ENCODE data around the gene AKAP13. TPM values are rescaled to one million over a fixed set of nuclear protein-coding genes. Genes with fewer than 3 reads are reported as not detected.

Gene AKAP13
- total and polyA plus RNA-seq, 2 of the 8 experiments (the other 6 are each of a cell fraction or from before 2014, with no cell fraction given), result 14.0 to 46.2 TPM

DNA sequence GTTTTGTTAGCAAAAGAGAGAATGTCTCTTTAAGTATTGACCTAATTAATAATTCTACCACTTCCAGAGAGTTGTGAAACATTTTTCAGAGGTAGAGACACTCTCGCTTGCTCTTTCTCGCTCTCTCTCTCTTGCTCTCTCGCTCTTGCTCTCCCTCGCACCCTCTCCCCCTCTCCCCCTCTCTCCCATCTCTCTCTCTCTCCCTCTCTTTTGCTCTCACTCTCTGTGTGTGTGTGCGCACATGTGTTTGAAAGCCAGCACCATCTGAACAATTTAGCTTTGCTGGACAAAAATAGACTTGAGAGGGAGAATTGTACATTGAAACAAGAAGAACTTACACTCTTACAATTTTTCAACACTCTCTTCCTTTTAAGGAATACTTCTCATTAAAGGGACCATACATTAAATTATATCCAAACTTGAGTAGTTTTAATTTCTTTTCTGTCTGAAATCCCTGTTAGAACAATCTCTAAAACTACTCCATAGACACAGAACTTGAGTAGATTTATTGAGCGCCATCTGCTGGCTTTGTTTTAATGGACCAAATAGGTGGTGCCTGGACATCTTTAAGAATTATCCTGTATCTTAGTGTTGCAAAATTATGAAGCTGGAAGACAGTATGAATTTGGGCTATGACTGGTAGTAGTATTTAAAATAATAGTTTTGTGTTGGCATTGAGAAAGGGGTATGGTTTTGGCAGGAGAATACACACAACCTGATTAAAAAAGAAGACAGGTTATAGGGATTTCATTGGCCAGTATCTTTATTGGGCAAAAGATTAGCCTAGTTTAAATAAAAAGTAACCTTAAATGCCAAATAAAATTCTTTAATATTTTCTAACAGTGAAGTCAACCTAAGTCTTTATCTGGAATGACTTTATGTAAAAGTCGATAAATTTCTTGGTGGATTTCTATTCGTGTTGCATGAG is 124.6 kb downstream of the AKAP13 start (continued):
- peak in 1 of 3 experiments; percentile 44; a peak in 2 of 4 replicates for TF ChIP-seq CTCF (IDR thresholded peaks at IDR 0.05; ENCODE audit: control extremely low read depth in 1 of 3, insufficient read depth in 1 of 3, low read depth in 1 of 3, low read length in 3 of 3)

All from H1 (cell line).